ENCODE data around the gene PRR20E. TPM values are rescaled to one million over a fixed set of nuclear protein-coding genes. Genes with fewer than 3 reads are reported as not detected.
"Not testable (repeated sequence)": the region's sequence is repeated elsewhere in the genome, so short reads cannot be mapped to it uniquely, and the experiment has no call there.

Gene PRR20E
- polyA plus RNA-seq, 3 donors, result not detected

GRCh38 chr13:57160332-57160731, 6.7 kb upstream of the PRR20E start, which contains the start of gene PRR20D:
TSS of gene PRR20D (plus strand) at chr13:57160632. CDS start at chr13:57161019, 387 bp downstream.
- H3K36me3 ChIP-seq (replicated peaks in 1 of 2; ENCODE audit: control insufficient read depth in 1 of 2, insufficient read depth in 2 of 2, low read length in 2 of 2); H3K9ac ChIP-seq (ENCODE audit: insufficient read depth, low read length, poor library complexity, severe bottlenecking); H3K4me3 Mint-ChIP-seq; H3K36me3 Mint-ChIP-seq; H3K27me3 ChIP-seq (ENCODE audit: control insufficient read depth in 2 of 2, insufficient read depth in 2 of 2, low read length in 2 of 2); DNase-seq; H3K9me3 Mint-ChIP-seq; H3K4me1 ChIP-seq (ENCODE audit: control insufficient read depth in 1 of 2, insufficient read depth in 2 of 2, low read length in 2 of 2); H4K20me1 ChIP-seq (ENCODE audit: insufficient read depth, low read length); H3K4me1 Mint-ChIP-seq; H3K4me2 ChIP-seq (replicated peaks; ENCODE audit: extremely low read depth, low read length, poor library complexity, severe bottlenecking); H3K27me3 Mint-ChIP-seq (ENCODE audit: low read depth in 3 of 3); H3K27ac Mint-ChIP-seq; H3K79me2 ChIP-seq (ENCODE audit: insufficient read depth, low read length); H3K27ac ChIP-seq (ENCODE audit: low read depth in 1 of 2, low read length in 2 of 2); H3K9me3 ChIP-seq (replicated peaks in 1 of 2; ENCODE audit: control insufficient read depth in 1 of 2, insufficient read depth in 1 of 2, low read length in 2 of 2); H2AFZ ChIP-seq (ENCODE audit: insufficient read depth, low read depth, low read length, poor library complexity, severe bottlenecking); intact Hi-C loops (cut with micrococcal nuclease); H3K4me3 ChIP-seq (replicated peaks in 1 of 3; ENCODE audit: low read depth in 2 of 3, low read length in 3 of 3): not testable (repeated sequence)
- WGBS (ENCODE audit: insufficient coverage), result no CpG with 5 or more reads among the region's 22 CpGs

GRCh38 chr13:57191667-57192066, 24.7 kb downstream of the PRR20E start:
- Histone ChIP-seq H4K20me1 (ENCODE audit: insufficient read depth, low read length) (no peaks in the 10 kb centered on the region), H3K9ac (ENCODE audit: insufficient read depth, low read length, poor library complexity, severe bottlenecking) (no peak overlapping the region), H3K27me3 (ENCODE audit: control insufficient read depth in 2 of 2, insufficient read depth in 2 of 2, low read length in 2 of 2) (no peaks in the 10 kb centered on the region), H3K36me3 (replicated peaks in 1 of 2; ENCODE audit: control insufficient read depth in 1 of 2, insufficient read depth in 2 of 2, low read length in 2 of 2) (no peaks in the 10 kb centered on the region), H3K4me1 (ENCODE audit: control insufficient read depth in 1 of 2, insufficient read depth in 2 of 2, low read length in 2 of 2) (no peaks in the 10 kb centered on the region), H3K4me3 (replicated peaks in 1 of 3; ENCODE audit: low read depth in 2 of 3, low read length in 3 of 3) (no peak overlapping the region), H3K27ac (ENCODE audit: low read depth in 1 of 2, low read length in 2 of 2) (no peak overlapping the region), H3K9me3 (replicated peaks in 1 of 2; ENCODE audit: control insufficient read depth in 1 of 2, insufficient read depth in 1 of 2, low read length in 2 of 2) (peaks cover 0 to 5% of the 10 kb centered on the region in 2 donors), H2AFZ (ENCODE audit: insufficient read depth, low read depth, low read length, poor library complexity, severe bottlenecking) (no peak overlapping the region), H3K4me2 (replicated peaks; ENCODE audit: extremely low read depth, low read length, poor library complexity, severe bottlenecking) (no peak overlapping the region), H3K79me2 (ENCODE audit: insufficient read depth, low read length) (no peaks in the 10 kb centered on the region)
- Mint-ChIP-seq H3K36me3 (no peaks in the 10 kb centered on the region), H3K27me3 (ENCODE audit: low read depth in 3 of 3) (no peaks in the 10 kb centered on the region), H3K4me3 (no peak overlapping the region), H3K9me3 (peaks cover 0 to 4% (median 0%) of the 10 kb centered on the region in 7 donors), H3K27ac (no peak overlapping the region), H3K4me1 (no peaks in the 10 kb centered on the region)
- no peak for DNase-seq
- TF ChIP-seq CTCF (IDR thresholded peaks at IDR 0.05), result no peak
- no CpG with 5 or more reads among the region's 1 CpG for WGBS (ENCODE audit: insufficient coverage)
- intact Hi-C loops (cut with micrococcal nuclease), result no loop called here

All from CD14-positive monocyte (primary cell).